ENCODE measurements around the gene SBK2.

SBK2 gene

GRCh38 chr19:55544014-55544413, 7.1 kb upstream of the SBK2 start:
- no peak for TF ChIP-seq CTCF (conservative IDR thresholded peaks at IDR 0.05)
- H3K27ac ChIP-seq: no peak overlapping the region

GRCh38 chr19:55543567-55543966, 6.6 kb upstream of the SBK2 start:
- no peak for TF ChIP-seq CTCF (conservative IDR thresholded peaks at IDR 0.05)
- H3K27ac ChIP-seq: no peak overlapping the region

GRCh38 chr19:55542292-55542855, 5.4 kb upstream of the SBK2 start:
- no peak for TF ChIP-seq CTCF (conservative IDR thresholded peaks at IDR 0.05)
- H3K27ac ChIP-seq: no peak overlapping the region

- no peak for TF ChIP-seq CTCF (conservative IDR thresholded peaks at IDR 0.05)
- no peak overlapping the region for H3K27ac ChIP-seq
Measured at GRCh38 chr19:55541091-55541490, 4.2 kb upstream of the SBK2 start.

- TF ChIP-seq CTCF (conservative IDR thresholded peaks at IDR 0.05): no peak
- H3K27ac ChIP-seq: no peak overlapping the region
Measured at GRCh38 chr19:55540619-55541018, 3.7 kb upstream of the SBK2 start.

- no peak overlapping the region for H3K27ac ChIP-seq
- no peak for TF ChIP-seq CTCF (conservative IDR thresholded peaks at IDR 0.05)
Measured at GRCh38 chr19:55539090-55539984, 2.4 kb upstream of the SBK2 start.

- H3K27ac ChIP-seq: no peak overlapping the region
- no peak for TF ChIP-seq CTCF (conservative IDR thresholded peaks at IDR 0.05)
Measured at GRCh38 chr19:55538132-55538531, 1.2 kb upstream of the SBK2 start.
